GM12872 (cell line): ENCODE measurements around the gene DUT.
A peak's percentile ranks its signal among the peaks of the same experiment; 100 is the strongest.

Experiments
- CTCF ChIP-seq: IDR thresholded peaks from 3 replicates; pipeline ENCODE4 v1.5.1; 2011; ENCODE audit warnings: low read depth, mild to moderate bottlenecking, low read length, moderate library complexity; ENCODE audit not compliant: insufficient read depth

Gene DUT

GRCh38 chr15:48343865-48344264 lies 12.6 kb downstream of the DUT start:
- no peak for TF ChIP-seq CTCF

- TF ChIP-seq CTCF, result no peak
Measured at GRCh38 chr15:48345516-48345915, 14.3 kb downstream of the DUT start.

DNA sequence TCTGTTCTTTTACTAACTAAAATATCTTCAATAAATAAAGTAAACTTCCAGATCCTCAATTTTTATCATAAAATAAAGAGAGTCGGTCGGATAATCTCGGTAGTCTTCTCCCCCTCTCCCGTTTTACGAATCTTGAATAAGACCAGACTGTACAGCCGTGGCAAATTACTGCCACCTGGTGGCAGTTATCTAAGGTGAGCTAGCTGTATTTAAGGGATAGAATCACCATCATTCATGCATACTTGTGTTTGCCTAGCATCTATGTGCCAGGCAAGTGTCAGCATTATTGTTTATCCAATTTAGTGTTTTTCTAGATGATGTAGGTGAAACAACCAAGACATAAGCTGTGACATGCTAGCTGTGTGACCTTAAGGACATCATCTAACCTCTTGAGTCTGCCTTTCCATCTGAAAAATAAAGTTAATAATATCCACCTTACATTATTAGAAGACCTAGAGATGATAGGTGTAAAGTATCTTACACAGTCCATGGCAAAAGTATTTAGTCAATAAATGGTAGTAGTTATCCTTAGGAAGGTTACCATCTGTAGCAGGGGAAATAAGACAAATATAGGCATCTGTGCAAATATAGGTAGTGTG lies 21.3 kb downstream of the DUT start:
- peak; percentile 74 for TF ChIP-seq CTCF

DNA sequence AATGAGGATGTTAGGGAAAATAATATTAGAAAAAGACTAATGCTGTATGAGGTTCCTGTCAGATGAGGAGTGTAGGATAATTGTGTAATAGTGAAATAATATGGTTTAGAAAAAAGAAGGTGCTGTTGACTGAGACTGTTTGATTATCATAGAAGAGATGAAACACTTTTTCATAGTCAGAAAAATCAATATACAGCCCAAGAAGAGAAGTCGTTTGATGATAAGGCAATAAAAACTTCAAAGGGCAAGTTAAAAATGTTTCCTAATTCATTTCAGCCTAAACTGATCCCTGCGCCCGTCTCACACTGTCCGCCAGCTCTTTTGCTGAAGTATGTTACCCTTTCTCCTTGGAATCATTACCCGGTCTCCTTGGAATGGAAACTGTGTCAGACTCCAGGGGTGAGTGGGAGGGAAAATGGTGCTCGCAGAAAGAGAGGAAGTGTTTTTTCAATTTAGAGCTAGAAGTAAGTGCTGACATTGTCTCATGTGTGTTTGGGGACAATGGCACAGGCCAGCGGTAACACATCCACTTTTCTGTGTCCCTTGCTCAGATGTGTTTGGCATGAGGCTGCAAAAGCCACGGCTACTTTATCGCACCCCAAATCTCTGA lies 23.6 kb downstream of the DUT start:
- no peak for TF ChIP-seq CTCF

- TF ChIP-seq CTCF, result no peak
Measured at GRCh38 chr15:48355377-48355776, 24.1 kb downstream of the DUT start.

DNA sequence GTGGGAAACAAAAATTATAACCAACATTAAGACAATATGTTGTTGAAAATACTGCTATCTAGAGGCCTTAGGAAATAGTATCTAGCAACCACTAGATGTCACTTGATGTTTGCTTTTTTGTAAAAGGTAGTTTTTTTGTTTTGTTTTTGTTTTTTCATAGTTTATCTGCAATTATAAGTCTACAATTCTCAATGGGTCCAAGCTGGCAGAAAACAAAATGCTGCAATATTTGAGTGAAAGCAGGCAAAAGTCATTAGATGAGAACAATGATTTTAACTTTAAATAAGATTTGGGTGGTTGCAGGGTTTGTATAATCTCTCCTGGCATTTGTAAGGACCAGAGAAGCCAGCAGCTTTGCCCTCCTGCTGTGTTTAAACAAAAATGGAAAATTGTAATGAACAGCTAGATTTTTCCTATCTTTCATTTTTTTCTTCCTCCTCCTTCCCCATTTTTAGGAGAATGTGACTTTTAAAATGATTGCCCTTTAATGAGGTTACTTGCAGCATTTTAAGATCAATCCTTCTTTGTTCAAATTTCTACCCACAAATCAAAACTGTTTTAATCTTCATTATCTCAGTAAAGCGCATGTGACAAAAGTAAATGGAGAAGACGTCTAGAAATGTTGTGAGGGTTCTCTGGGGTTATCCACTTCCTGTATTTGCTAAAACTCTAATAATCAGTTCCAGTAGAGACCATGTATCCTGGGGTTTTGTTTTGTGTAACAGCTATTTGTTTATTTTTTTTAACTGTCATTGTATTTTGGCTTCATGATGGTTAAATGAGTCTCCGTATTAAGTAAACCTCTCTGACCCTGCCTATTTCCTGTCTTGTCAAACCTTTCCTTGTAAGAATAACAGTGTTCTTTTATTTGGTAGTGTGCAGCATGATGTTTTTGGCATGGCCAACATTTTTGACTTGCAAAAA lies 27.3 kb downstream of the DUT start:
- TF ChIP-seq CTCF, result peak; percentile 54

- TF ChIP-seq CTCF, result no peak
Measured at GRCh38 chr15:48360841-48361240, 29.6 kb downstream of the DUT start.
